HS-27A (cell line): ENCODE results near the gene SPATA33.

Experiments
- DNase-seq: peaks from one replicate; pipeline ENCODE4 v3.0.0-alpha.2; 2012; ENCODE audit warnings: low read depth, missing footprints

The SPATA33 gene

GRCh38 chr16:89709716-89710432 lies 52.2 kb downstream of the SPATA33 start:
- no peak for DNase-seq

GRCh38 chr16:89710709-89711564 lies 53.3 kb downstream of the SPATA33 start:
- no peak for DNase-seq

GRCh38 chr16:89711601-89712273 lies 54.1 kb downstream of the SPATA33 start:
- DNase-seq: no peak

DNA sequence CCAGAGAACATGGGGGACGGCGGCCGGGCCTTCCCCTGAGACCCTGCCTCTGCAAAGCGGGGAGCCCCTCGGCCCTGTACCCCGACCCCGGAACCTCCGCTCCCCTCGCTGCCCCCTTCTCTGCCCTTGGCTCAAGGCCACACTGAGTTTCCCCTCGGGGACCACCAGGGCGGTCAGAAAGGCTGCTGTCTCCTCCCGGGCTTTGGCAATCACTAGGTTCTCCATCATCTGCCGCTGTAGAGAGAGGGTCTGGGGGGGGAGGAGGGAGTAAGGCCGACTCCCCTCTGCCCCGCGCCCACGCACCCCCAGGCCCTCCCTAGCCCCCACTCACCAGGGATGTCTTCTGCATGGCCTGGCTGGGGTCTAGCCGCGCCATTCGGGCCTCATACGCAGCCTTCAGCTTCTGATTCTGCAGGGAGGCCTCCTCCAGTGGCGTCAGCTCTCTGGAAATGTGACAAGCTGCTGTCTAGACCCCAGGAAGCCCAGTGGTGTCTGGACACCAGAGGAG lies 54.7 kb downstream of the SPATA33 start:
- no peak for DNase-seq

DNA sequence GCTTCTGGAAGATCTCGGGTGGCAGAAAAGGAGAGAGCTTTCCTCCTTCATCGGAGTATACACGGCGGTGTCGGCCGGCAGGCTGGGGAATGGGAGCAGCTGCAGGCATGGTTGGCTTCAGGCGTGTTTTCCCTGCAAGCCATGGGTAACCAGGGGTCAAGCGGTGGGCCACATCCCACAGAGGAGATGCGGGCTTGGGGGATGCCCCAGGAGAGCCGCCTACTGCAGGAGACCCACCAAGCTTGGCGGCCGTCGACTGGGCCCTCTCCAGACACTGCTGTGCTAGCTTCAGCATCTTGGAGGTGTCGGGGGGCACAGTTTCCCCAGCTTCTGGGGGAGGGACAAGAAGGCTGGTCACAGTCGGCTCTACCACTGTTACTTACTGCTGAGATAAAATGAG lies 58.9 kb downstream of the SPATA33 start:
- no peak for DNase-seq

DNA sequence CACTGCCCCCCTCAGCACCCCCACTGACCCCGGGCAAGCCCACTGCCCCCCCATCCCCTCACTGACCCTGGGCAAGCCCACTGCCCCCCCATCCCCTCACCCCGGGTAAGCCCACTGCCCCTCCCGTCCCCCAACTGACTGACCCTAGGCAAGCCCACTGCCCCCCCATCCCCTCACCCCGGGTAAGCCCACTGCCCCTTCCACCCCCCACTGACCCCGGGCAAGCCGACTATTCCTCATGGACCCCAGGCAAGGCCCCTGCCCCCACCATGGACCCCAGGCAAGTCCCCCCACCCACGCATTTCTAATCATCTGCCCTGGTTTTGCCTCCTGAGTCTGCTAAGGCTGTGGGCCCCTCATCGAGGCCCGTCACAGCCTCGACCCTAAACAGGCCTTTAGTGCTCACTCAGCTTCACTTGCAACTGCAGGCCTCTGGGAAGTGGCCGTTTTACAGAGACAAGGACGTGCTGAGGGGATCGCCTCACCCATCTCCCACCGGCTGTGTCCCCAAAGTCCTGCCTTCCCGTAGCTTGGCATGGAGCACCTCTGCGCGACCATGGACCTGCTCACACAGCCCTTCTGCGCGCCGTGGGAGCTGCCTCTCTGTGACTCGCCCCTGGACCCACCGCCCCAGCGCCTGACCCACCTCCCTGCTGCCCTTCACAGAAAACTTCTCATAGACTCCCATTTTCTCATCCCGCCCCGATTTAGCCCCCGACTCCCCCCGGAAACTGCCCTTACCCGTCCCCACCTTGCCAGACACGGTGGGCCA lies 59.5 kb downstream of the SPATA33 start:
- no peak for DNase-seq

GRCh38 chr16:89717688-89718505 lies 60.3 kb downstream of the SPATA33 start:
- DNase-seq: no peak
